Nucleus accumbens (tissue), 56 donors: ENCODE results near the gene ITGA11.
"Not testable (repeated sequence)": the region's sequence is repeated elsewhere in the genome, so short reads cannot be mapped to it uniquely, and the experiment has no call there.

Experiments
- DNase-seq, 56 donors: peaks; one replicate each; lab custom pipeline; 2025; lab: John Stamatoyannopoulos, UW

Gene ITGA11

DNA sequence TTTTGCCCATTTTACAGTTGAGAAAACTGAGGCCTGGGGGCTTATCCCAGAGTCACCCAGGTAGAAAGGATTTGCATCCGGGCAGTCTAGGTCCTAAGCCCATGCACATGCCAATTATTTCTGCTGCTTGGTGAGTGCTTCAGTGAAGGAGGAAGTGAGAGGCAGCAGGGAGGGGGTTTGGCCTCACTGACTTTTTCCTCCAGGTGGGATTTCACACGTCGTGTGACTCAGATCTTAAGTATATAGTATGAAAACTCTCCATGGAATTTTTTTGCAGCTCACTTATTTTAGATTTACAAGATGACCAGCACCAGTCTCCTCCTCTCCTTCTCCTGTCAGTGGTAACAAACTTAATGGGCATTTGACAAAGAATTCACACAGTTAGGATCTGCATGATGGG lies 4.6 kb downstream of the ITGA11 start:
- DNase-seq: no peak

DNA sequence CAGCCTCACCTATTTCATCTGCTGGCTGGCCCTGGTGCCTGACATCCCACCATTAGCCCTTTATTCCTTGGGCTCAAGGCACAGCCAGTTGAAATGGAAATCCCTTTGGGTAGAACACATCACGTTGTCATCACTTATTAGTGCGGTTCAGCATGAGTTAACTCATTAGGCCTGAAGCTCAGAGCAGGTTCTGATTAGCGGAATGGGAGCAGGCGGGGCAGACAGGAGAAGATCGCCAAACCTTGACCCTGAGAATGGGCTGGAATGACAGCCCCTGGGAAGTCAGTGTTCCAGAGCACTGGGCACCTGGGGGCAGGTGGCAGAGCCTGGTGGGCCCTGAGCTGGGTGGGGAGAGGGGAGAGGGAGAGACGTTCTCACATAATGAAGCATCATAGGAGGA lies 5.8 kb downstream of the ITGA11 start:
- no peak for DNase-seq

DNA sequence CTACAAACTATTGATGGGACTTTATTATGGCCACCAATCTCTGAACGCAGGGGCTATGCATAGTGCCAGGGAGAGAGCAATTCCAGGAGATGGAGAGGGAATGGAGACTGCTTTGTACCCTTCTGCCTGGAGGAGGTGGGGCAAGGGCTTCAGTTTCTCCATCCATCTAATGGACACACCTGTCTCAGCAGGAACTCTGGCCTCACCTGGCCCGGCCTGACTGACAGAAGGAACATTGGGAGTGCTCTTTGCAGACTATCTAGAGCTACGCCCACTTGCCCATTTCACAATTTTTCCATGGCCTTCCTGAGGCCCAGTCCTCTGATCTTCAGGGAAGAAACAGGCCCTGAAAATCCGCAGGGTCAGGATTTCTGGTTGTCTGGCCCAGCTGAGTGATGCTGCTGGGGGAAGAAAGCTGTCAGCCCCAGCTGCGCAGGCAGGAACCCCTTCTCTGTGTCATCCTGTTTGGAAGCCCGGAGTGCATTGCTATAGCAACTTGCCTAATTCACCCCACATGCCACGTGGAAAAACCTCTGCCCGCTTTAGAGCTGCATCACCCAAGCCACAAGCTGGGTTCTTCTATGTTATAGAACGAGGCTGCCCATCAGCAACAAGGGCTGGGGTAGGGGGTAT lies 6.4 kb downstream of the ITGA11 start:
- DNase-seq: peak in 7 of 56 donors; percentile 4 to 12 (median 6)

DNA sequence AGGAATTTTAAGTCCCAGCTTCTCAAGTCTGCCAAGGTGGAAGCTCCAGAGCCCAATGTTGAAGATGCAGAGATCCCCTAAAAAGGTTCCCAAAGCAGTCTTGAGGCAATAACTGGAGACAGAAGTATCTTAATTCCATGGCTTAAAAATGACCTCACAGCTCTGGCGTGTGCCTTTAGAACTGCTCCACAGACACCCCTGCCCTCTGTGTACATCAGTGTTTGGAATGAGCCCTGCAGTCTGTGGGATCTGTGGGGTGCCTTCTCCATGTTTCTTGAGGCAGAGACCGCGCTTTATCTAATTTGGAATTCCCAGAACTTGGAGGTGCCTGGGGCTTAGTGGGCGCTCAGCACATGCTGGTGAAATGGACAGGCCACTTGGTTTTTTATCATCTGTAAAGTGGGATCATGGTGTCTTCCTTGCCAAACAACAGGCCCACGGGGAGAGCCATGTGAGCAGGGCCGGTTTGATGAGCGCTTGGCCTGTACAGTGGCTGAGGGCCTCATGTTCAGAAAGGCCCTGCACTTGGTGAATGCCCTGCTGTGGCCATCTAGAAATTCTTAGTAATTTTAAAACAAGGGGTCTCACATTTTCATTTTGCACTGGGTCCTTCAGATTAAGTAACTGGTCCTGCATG lies 7.1 kb downstream of the ITGA11 start:
- DNase-seq: no peak

DNA sequence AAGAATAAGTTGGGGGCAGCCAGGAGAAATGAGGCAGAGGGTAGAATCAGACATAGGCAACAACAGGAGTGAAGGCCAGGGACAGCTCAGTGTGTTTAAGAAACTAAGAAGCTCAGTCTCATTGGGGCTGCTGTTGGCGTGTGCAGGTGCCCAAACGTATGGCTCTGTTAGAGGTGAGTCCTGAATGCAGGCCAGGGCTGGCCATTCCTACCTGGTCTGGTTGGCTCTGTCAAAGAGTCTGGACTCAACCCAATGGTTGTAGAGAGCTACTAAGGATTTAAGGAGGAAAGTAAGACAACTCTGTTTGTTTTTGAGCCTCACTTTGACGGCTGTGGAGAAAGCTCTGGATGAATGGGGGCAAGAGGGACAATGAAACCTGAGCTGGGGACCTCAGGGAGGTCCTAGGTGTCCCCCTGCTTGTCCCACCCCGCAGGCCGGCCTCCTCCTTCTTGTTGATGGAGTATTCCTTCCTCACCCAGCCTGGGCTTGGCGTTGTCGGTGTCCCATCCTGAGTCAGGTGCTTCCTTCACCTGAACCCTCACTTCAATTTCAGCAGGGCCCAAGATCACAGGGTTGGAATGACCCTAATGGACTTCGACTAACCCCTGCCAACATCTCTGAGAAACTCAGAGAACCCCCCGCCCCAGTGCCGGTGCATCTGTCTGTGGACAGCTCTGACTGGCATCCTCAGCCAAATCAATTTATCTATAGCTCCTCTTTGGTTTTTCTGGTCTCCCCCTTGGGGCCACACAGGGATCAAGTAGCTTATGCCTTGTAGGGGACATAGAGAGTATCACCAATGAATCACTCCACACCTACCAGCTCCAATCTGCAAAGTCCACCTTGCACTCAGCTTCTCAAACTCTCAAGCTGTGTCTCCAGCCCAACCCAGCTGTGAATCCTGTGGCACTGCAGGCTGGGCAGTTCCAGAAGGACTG lies 8.3 kb downstream of the ITGA11 start:
- no peak for DNase-seq

DNA sequence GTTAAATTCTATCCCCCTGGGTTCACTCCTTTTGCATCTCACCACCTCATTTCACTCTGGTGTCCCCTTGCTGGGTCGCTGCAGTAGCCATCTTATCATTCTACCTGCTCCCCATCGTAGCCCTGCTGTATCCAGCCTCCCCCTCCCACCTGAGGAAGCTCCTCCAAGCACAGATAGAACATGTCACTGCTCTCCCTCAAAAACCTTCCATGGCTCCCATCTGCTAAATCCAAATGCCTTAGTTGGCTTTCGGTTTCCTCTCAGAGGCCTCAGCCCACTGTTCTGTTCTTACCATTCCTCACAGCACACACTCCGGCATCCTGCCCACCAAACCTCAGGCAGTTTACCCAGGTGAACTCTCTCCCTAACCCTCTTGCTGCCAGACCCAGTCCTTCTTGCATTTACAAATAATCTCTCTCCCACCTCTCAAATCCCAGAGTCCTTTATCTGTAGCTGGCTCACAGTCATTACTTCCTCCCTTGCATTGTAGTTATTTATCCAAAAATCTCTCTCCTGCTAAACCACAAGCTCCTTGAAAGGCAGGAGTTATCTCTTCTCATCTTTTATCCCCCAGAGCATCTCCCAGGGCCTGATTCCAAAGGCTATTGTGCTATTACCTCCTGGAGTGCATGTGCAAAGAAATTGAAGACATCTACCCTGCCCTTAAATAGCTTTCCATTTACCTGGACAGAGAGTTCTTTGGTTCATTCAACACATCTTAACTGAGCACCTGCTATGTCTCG lies 9.4 kb downstream of the ITGA11 start:
- not testable (repeated sequence) for DNase-seq

DNA sequence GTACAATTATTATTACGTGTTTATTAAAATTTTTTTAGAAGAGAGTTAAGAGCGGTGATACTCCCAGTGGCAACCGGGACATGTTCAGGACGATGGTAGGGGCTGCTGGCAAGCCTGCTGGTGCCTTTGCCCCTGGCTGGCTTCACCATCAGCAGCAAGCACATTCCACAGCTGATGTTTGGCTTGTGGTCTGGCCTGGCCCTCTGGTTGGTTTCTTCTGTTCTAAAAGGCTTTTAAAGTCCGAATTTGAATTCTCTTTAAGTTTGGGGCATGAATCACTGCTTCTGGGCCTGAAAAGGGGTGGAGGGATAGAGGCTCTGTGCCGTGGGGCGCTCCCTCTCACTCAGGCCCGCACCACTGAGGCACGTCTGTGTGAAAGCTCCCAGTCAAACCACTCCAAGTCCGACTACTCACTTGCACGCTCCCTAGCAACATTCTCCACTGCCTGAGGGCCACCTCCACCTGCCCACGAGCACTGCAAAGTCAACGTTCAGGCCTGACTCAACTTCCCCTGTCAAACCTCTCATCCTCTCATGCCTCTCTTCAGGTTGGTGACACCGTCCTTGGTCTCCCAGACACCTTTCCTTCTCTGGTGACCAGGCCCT lies 10.1 kb downstream of the ITGA11 start:
- DNase-seq: no peak

DNA sequence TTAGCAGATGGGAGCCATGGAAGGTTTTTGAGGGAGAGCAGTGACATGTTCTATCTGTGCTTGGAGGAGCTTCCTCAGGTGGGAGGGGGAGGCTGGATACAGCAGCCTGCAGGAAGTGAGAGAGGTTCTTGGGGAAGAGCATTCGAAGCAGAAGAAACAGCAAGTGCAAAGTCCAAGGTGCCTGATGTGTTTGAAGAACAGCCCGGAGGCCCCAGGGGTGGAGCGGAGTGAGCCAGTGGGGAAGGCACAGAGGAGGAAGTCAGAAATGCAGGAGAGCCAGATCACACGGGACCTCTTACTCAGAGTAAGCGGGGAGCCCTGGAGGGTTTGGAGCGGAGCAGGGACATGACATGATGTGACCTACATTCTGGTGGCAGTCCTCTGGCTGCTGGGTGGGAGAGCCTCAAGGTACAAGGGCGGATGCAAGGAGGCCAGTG lies 10.8 kb downstream of the ITGA11 start:
- DNase-seq: no peak

DNA sequence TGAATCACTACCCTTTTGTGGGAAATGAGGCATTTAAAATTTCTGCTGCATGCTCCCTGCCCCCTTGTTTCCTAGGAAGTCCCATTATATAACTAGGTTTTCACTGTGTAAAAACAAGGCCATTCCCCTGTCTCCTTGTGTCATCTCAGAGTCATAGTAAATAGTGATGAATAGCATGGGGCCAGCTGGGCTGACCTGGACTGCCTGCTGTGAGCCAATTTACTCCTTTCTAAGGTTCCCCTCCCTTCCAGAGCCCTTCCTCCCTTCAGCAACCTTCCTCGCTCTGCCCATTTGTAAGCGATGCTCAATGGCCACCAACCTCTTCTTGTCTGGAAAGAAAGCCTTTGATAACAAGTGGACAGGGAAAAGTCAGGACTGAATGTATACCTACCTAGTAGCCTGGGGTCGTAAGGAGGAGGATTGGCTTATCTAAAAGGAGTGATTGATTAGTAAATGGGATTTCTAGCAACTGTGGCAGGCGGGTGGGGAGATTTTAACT lies 11.7 kb downstream of the ITGA11 start:
- no peak for DNase-seq

DNA sequence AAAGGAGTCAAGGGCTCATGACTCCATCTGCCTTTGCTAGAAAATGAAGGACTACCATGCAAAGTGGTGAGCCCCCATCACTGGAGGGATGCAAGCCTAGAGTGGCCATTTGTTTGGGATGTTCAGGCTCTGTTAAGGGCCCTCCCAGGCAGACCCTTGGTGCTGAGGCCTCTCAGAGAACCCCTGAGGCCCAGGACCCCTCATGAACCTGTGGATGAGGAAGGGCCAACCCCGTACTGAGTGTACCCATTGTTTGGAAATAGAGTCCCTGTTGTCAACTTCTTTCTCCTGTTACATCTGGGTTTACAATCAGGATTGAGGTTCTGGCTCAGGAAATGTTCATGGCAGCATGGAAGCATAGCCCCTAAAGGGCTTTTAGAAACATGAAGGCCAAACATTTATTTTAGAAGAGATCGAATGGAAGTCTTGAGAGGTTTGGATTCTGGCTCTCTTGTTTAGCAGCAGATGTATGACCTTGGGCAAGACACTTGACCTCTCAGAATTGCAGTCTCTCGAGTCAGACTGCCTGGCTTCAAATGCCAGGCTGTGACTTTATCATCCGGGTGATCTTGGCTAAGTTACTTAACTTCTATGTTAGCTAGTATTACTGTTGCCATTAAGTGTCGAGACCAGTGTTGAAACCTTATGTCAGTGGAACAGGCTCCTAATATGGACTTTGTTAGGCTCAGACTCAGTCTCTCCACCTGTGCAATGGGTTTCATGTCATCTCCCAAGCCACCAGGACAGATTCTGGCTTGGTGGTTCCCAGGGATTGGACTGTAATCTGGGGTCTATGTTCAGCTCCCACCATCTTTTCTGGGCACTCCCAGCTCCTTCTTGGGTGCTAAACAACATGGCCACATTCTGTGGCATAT lies 12.4 kb downstream of the ITGA11 start:
- no peak for DNase-seq

DNA sequence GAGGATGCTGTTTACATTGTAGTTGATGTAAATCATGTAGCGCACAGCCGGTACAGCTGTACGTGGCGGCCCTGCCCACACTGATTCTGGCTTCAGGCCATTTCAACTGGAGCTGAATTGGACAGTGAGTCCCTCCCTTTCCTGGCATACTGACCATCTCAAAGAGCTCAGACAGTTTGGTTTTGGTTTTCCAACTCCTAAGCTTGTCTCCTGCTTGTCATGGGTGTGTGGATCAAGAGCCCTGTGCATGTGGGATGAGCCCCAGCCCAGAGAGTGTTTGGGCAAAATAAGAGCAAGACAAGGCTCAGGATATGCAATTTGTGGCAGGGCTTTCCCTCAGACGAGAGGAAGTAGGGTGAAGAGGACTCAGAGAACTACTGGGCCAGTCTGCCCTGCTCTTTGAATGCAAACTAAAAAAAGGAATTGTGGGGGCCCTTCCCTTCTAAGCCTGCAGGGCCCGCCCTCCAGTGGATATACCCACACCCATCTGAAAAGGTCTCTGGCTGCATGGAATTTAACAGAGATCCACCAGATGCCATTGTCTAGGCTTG lies 13.3 kb downstream of the ITGA11 start:
- DNase-seq: no peak

DNA sequence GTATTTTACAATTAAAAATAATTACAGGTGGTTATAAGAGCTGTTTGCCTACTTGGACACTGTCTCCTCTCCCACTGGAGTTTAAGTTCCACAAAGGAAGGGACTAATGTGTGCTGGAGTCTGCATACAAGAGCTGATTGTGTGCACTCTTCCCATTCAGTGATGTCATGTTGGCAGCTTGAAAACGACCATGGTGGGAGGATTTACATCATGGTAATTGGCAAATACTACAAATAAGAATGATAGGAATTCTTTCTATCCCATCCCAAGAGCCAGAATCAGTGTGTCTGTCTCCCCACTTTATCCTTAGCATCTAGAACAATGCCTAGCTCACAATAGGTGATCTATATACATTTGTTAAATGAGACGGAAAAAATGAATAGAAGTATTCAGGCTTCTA lies 14.1 kb downstream of the ITGA11 start:
- no peak for DNase-seq

DNA sequence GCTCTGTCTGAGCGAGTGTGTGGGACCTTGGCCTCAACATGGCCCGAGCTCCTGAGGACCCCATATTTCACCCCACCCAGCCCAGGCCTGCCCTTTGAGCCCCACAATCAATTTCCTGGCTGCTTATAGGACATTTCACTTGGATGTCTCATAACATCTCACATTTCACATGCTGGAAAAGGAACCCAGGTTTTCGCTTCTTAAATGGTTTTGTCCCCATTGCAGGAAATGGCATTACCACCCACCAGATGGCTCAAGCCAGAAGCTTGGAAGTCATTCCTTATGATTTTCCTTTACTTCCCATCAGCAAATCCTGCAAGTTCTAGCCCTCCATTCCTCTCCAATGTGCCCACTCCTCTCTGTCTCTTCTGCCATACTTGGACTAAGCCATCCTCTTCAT lies 14.9 kb downstream of the ITGA11 start:
- no peak for DNase-seq

DNA sequence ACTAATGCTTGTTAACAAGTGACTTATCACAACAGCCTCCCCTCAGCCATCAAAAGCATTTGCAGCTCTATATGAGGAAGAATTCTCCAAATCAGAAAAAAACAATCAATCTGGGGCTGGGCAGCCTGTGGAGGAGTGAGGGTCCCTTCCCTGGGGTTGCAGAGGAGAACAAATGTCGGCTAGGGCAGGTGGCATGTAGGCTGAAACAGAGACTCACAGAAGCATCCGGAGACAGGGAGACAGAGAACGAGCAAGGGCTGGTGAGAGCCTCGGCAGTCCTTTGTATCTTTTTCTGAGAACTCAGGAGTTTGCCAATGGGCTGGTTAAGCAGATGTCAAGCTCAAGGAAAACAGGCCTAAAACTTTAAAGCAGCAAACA lies 15.8 kb downstream of the ITGA11 start:
- DNase-seq: no peak

DNA sequence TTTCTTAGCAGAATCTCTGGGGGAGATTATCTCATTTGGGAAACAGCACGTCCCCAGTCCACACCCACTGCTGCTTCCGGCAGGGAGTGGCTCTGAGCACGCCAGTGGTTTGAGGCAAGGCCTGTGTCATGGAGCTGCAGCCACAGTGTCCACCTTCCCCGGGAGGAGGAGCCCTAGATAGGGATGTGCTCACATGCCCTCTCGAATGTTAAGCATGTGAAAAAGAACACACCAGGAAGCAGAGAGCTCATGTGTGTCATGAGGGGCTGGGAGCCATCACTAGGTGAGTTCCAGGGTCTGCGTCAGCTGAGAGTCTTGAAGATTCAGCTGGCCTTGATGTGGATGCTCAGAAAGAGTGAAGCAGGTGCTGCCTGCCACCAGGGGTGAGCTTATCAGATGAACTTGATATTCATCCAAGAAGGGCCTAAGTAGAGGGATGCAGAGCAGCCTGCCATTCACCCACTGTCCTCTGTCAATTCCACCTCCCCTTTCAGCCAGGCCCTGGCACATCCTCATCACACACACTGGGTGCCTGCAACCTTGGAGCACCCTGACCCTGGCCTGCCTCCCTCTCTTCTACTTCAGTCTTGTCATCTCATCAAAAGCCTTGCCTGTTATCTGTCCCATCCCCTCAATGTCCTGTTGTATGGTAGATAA lies 16.3 kb downstream of the ITGA11 start:
- no peak for DNase-seq

DNA sequence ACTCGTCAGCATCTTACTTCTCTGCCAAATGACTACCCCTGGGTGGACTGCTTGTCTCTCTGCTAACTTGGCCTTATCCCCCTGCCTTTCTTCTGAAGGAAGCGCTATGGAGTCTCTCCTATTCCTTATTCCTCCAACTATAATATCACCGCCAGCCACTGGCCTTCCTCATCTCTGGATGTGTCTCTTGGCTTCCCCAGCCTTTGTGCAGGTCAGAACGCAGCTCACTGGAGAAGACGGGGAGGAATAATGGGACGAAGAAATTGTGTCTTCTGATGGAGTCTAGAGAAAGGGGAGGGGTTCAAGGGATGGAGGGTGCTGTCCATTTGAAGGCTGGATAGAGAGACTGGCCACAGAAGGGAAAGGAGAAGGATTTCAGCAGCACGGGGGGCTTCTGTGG lies 16.9 kb downstream of the ITGA11 start:
- DNase-seq: no peak

DNA sequence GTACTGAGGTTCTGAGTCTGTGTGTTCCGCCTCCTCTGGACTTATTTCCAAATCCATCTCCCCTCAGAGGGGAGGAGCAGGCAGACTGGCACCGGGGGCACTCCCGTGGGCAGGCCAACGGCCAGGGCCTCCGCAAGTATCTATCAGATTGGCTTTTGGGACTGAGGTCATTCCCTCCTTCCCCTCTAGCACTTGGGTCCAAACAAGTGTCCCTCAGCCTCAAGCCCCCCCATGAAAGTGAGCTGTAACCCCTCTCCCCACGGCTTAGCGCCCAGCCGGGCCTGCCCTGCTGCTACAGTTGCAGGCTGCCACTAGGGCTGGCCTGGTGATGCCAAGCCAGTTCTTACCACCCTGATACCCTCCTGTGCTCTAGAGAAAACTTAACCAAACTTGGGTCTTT lies 17.4 kb downstream of the ITGA11 start:
- no peak for DNase-seq

DNA sequence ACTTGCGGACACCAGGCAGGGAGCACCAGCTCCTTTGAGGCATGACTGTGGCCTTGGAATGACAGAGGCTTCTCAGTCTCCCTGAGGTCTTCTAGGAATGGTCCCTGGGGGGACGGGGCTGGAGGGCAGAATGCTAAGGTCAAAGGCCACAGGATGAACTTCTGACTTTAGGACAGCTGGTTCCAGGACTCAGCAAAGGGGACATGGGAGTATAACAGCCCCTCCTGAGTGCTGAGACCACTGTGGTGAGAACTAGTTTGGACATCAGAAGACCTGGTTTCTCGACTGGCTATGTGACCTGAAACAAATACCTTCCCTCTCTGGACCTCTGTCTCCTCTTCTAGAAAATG lies 17.8 kb downstream of the ITGA11 start:
- DNase-seq: no peak
